Body of pancreas (tissue), 4 donors: ENCODE measurements around the gene TENT4A.

Experiments used
- POLR2A ChIP-seq, 3 donors: fragments of 450-650 bp; IDR thresholded peaks; one replicate each; pipeline ENCODE4 v1.6.1; 2016; ENCODE audit warnings: antibody characterized with exemption in 3 of 3, mild to moderate bottlenecking in 2 of 3
- TF ChIP-seq, protein P1 (sequence below), 7 experiments: fragments of 450-650 bp in 4 of 7; fragments of 200-600 bp in 3 of 7; sonication (generic) in 3 of 7; IDR thresholded peaks; one replicate each; pipeline ENCODE4 v1.5.1; 2016 to 2019; ENCODE audit warnings: antibody characterized with exemption in 7 of 7

GRCh38 chr5:6701491-6701890 is 11.7 kb upstream of the TENT4A start:
- TF ChIP-seq, protein P1, sequence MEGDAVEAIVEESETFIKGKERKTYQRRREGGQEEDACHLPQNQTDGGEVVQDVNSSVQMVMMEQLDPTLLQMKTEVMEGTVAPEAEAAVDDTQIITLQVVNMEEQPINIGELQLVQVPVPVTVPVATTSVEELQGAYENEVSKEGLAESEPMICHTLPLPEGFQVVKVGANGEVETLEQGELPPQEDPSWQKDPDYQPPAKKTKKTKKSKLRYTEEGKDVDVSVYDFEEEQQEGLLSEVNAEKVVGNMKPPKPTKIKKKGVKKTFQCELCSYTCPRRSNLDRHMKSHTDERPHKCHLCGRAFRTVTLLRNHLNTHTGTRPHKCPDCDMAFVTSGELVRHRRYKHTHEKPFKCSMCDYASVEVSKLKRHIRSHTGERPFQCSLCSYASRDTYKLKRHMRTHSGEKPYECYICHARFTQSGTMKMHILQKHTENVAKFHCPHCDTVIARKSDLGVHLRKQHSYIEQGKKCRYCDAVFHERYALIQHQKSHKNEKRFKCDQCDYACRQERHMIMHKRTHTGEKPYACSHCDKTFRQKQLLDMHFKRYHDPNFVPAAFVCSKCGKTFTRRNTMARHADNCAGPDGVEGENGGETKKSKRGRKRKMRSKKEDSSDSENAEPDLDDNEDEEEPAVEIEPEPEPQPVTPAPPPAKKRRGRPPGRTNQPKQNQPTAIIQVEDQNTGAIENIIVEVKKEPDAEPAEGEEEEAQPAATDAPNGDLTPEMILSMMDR (IDR thresholded peaks at IDR 0.05), result no peak
- no peak for TF ChIP-seq POLR2A (IDR thresholded peaks at IDR 0.05)
